NT2/D1 (cell line): ENCODE data around the gene MAP3K5.

Experiments used
- DNase-seq: peaks from one replicate; pipeline ENCODE4 v3.0.0-alpha.2; 2011; ENCODE audit warnings: low read depth, low spot score
- H3K27me3 ChIP-seq: 2 replicates; pipeline ENCODE4 v1.6.0; 2011; ENCODE audit warnings: mild to moderate bottlenecking; ENCODE audit not compliant: insufficient read length, insufficient read depth
- H3K36me3 ChIP-seq: 2 replicates; pipeline ENCODE4 v1.6.1; 2011; ENCODE audit warnings: mild to moderate bottlenecking, low read length, mixed read lengths; ENCODE audit not compliant: insufficient read depth, insufficient read length
- H3K4me1 ChIP-seq: 2 replicates; pipeline ENCODE4 v1.5.1; 2011; ENCODE audit not compliant: insufficient read depth, insufficient read length
- H3K4me3 ChIP-seq: 2 replicates; pipeline ENCODE4 v1.5.1; 2011; ENCODE audit warnings: low read depth; ENCODE audit not compliant: insufficient read length
- H3K9ac ChIP-seq: 2 replicates; pipeline ENCODE4 v1.6.0; 2011; ENCODE audit warnings: low read depth; ENCODE audit not compliant: insufficient read length
- H3K9me3 ChIP-seq: 2 replicates; pipeline ENCODE4 v1.5.1; 2011; ENCODE audit warnings: mild to moderate bottlenecking, low read length; ENCODE audit not compliant: insufficient read depth
- SUZ12 ChIP-seq: IDR thresholded peaks from 2 replicates; pipeline ENCODE4 v1.6.1; 2011; ENCODE audit not compliant: insufficient read length, insufficient read depth; ENCODE audit errors: extremely low read depth
- YY1 ChIP-seq: IDR thresholded peaks from 2 replicates; pipeline ENCODE4 v1.6.1; 2011; ENCODE audit not compliant: insufficient read length, insufficient read depth
- ZNF274 ChIP-seq: IDR thresholded peaks from 2 replicates; pipeline ENCODE4 v1.6.1; 2011; ENCODE audit warnings: mild to moderate bottlenecking, low read depth, low read length

The MAP3K5 gene

DNA sequence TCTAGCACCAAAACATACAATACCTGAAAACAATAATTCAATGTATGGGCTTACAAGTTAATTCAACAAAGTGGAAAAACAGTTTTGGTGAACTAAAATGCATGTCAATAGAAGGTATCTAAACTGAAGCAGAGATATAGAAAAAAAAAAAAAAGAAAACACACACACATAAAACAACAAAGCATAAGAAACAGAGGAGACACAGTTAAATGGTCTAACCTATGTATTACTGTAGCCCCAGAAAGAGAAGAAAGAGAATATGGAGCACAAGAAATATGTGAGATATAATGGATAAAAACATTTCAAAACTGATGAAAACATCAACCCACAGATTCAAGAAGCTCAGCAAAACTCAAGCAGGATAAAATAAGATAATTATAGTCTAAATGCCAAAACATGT is 118.7 kb downstream of the MAP3K5 start:
- Histone ChIP-seq H3K9me3 (no peaks in the 10 kb centered on the region), H3K27me3 (no peaks in the 10 kb centered on the region), H3K9ac (no peak overlapping the region), H3K4me3 (no peak overlapping the region), H3K36me3 (no peaks in the 10 kb centered on the region), H3K4me1 (no peaks in the 10 kb centered on the region)
- TF ChIP-seq YY1 (no peak), ZNF274 (no peak), SUZ12 (no peak)
- DNase-seq = no peak

DNA sequence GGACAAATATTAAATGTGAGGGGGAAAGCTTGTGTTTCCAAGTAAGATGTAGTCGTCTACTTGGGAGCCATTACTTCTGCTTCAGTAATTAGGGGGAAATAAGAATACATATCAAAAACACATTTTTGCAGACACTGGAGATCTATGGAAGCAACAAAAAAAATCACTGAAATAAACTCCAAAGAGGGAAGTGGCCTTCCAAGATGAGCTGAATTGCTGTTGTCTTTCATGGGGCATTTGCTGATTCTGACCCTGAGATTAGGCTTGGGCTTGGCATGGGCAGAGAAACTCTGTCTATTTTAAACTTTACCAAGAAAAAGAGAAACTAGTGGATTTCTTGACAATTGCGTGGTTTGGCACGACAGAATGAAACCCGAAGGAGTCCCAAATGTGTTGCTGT is 120.1 kb downstream of the MAP3K5 start:
- H3K4me3 ChIP-seq = no peak overlapping the region
- H3K27me3 ChIP-seq = no peaks in the 10 kb centered on the region
- no peak overlapping the region for H3K9ac ChIP-seq
- no peaks in the 10 kb centered on the region for H3K36me3 ChIP-seq
- DNase-seq = no peak
- TF ChIP-seq SUZ12 (no peak), YY1 (no peak), ZNF274 (no peak)
- no peaks in the 10 kb centered on the region for H3K9me3 ChIP-seq
- no peaks in the 10 kb centered on the region for H3K4me1 ChIP-seq

DNA sequence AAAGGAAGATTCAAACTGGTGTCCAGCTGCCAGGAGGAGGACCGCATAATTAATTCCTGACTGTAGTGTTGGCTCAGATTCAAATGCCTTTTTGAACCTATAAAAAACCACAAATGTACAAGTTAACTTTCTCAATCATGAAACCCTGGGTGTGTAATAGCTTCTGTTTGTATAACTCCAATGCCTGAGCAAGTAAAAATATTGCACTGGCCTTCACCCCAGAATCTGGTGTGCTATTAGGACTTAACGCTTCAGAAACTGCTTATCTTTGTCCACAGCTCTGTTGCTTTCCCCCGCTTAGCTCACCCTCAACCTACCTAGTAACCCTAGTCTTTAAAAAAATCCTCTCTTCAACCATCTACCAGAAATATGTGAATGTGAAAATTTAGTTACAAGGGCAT is 123.0 kb downstream of the MAP3K5 start:
- no peaks in the 10 kb centered on the region for H3K4me1 ChIP-seq
- H3K27me3 ChIP-seq = no peaks in the 10 kb centered on the region
- no peaks in the 10 kb centered on the region for H3K9me3 ChIP-seq
- TF ChIP-seq SUZ12 = no peak
- no peak for TF ChIP-seq ZNF274
- TF ChIP-seq YY1 = no peak
- no peaks in the 10 kb centered on the region for H3K36me3 ChIP-seq
- H3K9ac ChIP-seq = no peak overlapping the region
- DNase-seq = no peak
- no peak overlapping the region for H3K4me3 ChIP-seq

DNA sequence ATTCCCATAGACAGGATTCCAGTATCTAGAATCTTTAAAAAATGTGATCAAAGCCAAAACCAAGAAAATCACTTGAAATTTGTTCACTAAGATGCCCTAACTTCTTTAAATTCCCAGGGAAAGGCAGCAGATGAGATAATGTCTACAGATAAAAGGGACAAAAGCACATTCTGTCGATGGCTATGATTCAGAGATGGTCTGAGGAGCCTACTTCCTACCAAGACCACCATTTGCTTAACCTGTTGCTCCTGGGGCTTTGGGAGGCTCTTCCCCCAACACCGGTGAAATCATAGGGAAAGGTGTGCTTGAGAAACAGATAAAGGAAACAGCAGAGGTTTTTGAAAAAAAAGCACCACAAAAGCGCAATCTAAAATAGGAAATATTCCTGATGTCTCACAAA is 123.7 kb downstream of the MAP3K5 start:
- TF ChIP-seq SUZ12 = no peak
- no peak for TF ChIP-seq YY1
- no peak for TF ChIP-seq ZNF274
- H3K4me3 ChIP-seq = no peak overlapping the region
- H3K9me3 ChIP-seq = no peaks in the 10 kb centered on the region
- H3K27me3 ChIP-seq = no peaks in the 10 kb centered on the region
- no peak overlapping the region for H3K9ac ChIP-seq
- no peak for DNase-seq
- H3K4me1 ChIP-seq = no peaks in the 10 kb centered on the region
- no peaks in the 10 kb centered on the region for H3K36me3 ChIP-seq

DNA sequence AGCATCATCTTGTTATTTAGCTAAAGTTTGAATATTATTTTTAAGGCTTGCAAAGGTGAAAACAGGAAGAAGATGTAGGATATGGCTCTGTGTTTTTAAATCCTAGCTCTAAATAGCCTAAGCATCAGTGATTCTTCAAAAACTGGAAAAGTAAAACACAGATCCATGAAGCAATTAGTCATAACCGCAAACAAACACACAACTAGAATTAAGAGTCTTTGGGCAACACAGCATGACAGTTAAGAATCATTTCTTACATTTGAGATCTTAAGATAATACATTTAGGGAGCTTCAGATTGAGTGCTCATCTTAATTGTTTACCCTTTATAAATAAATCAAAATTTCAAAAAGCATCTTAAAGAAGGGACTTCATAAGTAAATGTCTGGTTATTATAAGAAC is 126.2 kb downstream of the MAP3K5 start:
- no peak for TF ChIP-seq SUZ12
- TF ChIP-seq YY1 = no peak
- TF ChIP-seq ZNF274 = no peak
- no peaks in the 10 kb centered on the region for H3K36me3 ChIP-seq

DNA sequence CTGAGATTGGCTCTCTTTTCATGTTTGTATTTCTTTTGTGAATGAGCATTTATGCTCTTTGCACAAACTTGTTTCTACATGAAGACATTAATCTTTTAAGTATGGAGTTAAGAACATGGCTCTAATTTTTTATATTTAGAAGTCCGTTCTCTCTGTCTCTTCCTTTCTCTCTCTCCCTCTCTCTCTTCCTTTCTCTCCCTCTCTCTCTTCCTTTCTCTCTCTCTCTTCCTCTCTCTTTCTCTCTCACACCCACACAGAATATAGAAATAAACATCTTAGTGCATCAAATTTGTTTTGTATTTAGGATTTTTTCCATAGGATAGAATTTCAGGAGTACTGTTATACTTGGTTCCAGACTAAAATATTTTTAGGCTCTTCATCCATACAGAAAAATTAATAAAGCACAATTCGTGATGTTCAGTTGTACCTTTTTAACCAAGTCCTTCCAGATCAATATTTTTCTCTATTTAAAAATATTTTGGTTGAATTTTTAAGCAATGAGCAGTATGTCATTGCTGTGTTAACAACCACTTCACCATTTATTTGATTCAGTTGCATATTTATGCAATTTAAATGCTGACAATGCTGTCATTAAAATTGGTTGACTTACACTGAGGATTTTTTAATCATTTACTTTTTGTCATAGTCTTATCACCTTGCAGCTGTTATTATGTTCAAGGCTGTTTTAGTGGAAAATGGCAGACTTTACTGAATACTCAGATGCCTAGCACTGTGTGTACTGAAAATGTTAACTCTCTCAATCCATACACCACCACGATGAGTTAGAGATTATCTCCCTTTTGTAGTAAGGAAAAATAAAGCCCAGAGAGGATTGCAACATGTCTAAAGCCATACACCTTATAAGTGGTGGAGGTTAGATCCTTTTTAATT is 129.7 kb downstream of the MAP3K5 start:
- no peak for TF ChIP-seq SUZ12
- TF ChIP-seq YY1 = no peak
- no peak for TF ChIP-seq ZNF274
- Histone ChIP-seq H3K27me3 (no peaks in the 10 kb centered on the region), H3K4me1 (no peaks in the 10 kb centered on the region), H3K9ac (no peak overlapping the region), H3K9me3 (no peaks in the 10 kb centered on the region), H3K36me3 (no peaks in the 10 kb centered on the region), H3K4me3 (no peak overlapping the region)
- no peak for DNase-seq

More for the DNA sequence above, 126.2 kb downstream of the MAP3K5 start:
- no peak for DNase-seq
- Histone ChIP-seq H3K9ac (no peak overlapping the region), H3K4me3 (no peak overlapping the region), H3K4me1 (no peaks in the 10 kb centered on the region), H3K27me3 (no peaks in the 10 kb centered on the region), H3K9me3 (no peaks in the 10 kb centered on the region)

DNA sequence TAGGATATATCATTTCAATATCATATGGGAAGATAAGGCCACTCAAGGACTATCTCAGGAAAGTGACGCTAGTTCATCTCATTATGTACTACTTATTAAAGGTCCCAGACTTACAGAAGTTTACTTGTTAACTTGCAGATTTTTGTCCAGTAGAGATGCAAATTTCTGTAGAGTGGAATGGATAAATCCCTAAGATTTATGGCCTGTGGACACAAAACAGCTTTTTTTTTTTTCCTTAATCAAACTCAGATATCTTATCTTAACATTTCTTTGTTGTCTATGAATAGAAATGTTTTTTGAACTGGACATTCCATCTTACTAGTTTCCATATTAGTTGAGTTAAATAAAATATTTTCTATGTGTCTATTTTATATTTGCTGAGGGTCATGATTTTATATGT is 131.6 kb downstream of the MAP3K5 start:
- no peak overlapping the region for H3K4me3 ChIP-seq
- H3K9me3 ChIP-seq = no peaks in the 10 kb centered on the region
- H3K36me3 ChIP-seq = no peaks in the 10 kb centered on the region
- DNase-seq = no peak
- H3K9ac ChIP-seq = no peak overlapping the region
- H3K4me1 ChIP-seq = no peaks in the 10 kb centered on the region
- no peak for TF ChIP-seq YY1
- no peaks in the 10 kb centered on the region for H3K27me3 ChIP-seq
